HFFc6 (cell line): Measurements from ENCODE around the gene SPOCK1. TPM values are rescaled to one million over a fixed set of nuclear protein-coding genes. Genes with fewer than 3 reads are reported as not detected.

Source experiments
- DNase-seq: peaks from one replicate; pipeline ENCODE4 v3.0.0-alpha.2; 2018
- H3K27ac Mint-ChIP-seq: 2 replicates; pipeline ENCODE4 v1.8.0; 2020; ENCODE audit warnings: mild to moderate bottlenecking, mixed read lengths
- H3K27me3 Mint-ChIP-seq: 2 replicates; pipeline ENCODE4 v1.8.0; 2021; ENCODE audit warnings: mild to moderate bottlenecking, moderate library complexity, mixed read lengths; ENCODE audit not compliant: insufficient read depth
- H3K36me3 Mint-ChIP-seq: 2 replicates; pipeline ENCODE4 v1.8.0; 2021; ENCODE audit warnings: low read depth, mixed read lengths
- H3K4me1 Mint-ChIP-seq: 2 replicates; pipeline ENCODE4 v1.8.0; 2020; ENCODE audit warnings: low read depth, mixed read lengths
- H3K4me3 Mint-ChIP-seq: 2 replicates; pipeline ENCODE4 v1.8.0; 2020; ENCODE audit warnings: mild to moderate bottlenecking, moderate library complexity, mixed read lengths
- H3K9me3 Mint-ChIP-seq: 2 replicates; pipeline ENCODE4 v1.8.0; 2020; ENCODE audit warnings: mild to moderate bottlenecking, mixed read lengths
- CTCF ChIP-seq: fragments of 200-600 bp; sonication (generic); IDR thresholded peaks from 2 replicates; pipeline ENCODE4 v1.5.0; 2021; ENCODE audit warnings: antibody characterized with exemption, mild to moderate bottlenecking
- total RNA-seq, 6 experiments: library from RNA; stranded (reverse); fragmentation: NEBNext Ultra II Directional; extraction: Animal tissue kit (Norgen Biotek cat#: 25700); gene quantifications; 2 replicates in 1 of 6; 3 replicates in 5 of 6; pipeline ENCODE4 v1.2.3, GENCODE V29; 2021

The SPOCK1 gene
- total RNA-seq, 6 experiments from 2014 or later = 111 to 170 (median 125) TPM

GRCh38 chr5:137036640-137037039, 462.5 kb downstream of the SPOCK1 start:
- Mint-ChIP-seq H3K36me3 (no peaks in the 10 kb centered on the region), H3K9me3 (no peaks in the 10 kb centered on the region), H3K27ac (no peak overlapping the region), H3K4me1 (peaks cover 42% of the 10 kb centered on the region), H3K4me3 (no peak overlapping the region), H3K27me3 (peaks cover 1% of the 10 kb centered on the region)
- TF ChIP-seq CTCF = no peak
- no peak for DNase-seq

GRCh38 chr5:137035480-137035878, 463.6 kb downstream of the SPOCK1 start:
- peaks cover 1% of the 10 kb centered on the region; the same call in 1 of the 2 replicates for H3K27me3 Mint-ChIP-seq
- DNase-seq = no peak
- no peaks in the 10 kb centered on the region for H3K36me3 Mint-ChIP-seq
- no peak overlapping the region for H3K27ac Mint-ChIP-seq
- H3K9me3 Mint-ChIP-seq = no peaks in the 10 kb centered on the region
- peaks cover 34% of the 10 kb centered on the region for H3K4me1 Mint-ChIP-seq
- H3K4me3 Mint-ChIP-seq = no peak overlapping the region
- TF ChIP-seq CTCF = no peak

GRCh38 chr5:137034764-137035479, 464.2 kb downstream of the SPOCK1 start:
- Mint-ChIP-seq H3K4me1 (peaks cover 29% of the 10 kb centered on the region), H3K9me3 (no peaks in the 10 kb centered on the region), H3K27ac (no peak overlapping the region), H3K36me3 (no peaks in the 10 kb centered on the region), H3K4me3 (no peak overlapping the region), H3K27me3 (peaks cover 1% of the 10 kb centered on the region; the same call in 1 of the 2 replicates)
- DNase-seq = no peak
- no peak for TF ChIP-seq CTCF

DNA sequence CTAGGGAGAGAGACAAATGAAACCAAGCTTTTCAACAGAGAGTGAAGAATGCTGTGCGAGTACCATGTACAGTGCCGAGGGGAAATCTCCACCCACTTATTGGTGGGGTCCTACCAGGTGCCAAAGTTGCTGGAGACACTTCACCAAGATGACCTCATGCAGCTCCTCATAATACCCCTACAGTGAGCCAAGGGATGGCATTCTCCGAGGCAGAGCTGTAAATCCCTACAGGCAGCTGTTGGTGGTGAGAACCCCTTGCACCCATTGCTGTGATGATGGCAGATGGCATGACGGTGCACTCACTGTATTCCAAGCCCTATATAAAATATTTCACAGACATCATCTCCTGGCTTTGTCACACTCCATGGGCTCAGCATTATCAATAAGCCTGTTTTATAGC, 464.9 kb downstream of the SPOCK1 start:
- no peak overlapping the region for H3K27ac Mint-ChIP-seq
- no peaks in the 10 kb centered on the region for H3K36me3 Mint-ChIP-seq
- H3K4me1 Mint-ChIP-seq = peaks cover 29% of the 10 kb centered on the region
- peaks cover 1% of the 10 kb centered on the region; the same call in 1 of the 2 replicates for H3K27me3 Mint-ChIP-seq
- no peak for TF ChIP-seq CTCF
- no peaks in the 10 kb centered on the region for H3K9me3 Mint-ChIP-seq
- no peak for DNase-seq
- no peak overlapping the region for H3K4me3 Mint-ChIP-seq

GRCh38 chr5:137032929-137033328, 466.2 kb downstream of the SPOCK1 start:
- Mint-ChIP-seq H3K9me3 (no peaks in the 10 kb centered on the region), H3K4me1 (peaks cover 18% of the 10 kb centered on the region), H3K4me3 (no peak overlapping the region), H3K27me3 (no peaks in the 10 kb centered on the region), H3K27ac (no peak overlapping the region), H3K36me3 (no peaks in the 10 kb centered on the region)
- no peak for TF ChIP-seq CTCF
- no peak for DNase-seq
